DMS53 (cell line): Measurements from ENCODE around the gene CDK13.
"Not testable (repeated sequence)": the region's sequence is repeated elsewhere in the genome, so short reads cannot be mapped to it uniquely, and the experiment has no call there.

ENCODE experiments used
- DNase-seq: peaks from one replicate; lab custom pipeline; 2025; lab: John Stamatoyannopoulos, UW

CDK13 gene

GRCh38 chr7:39949971-39950472 is at the start of gene CDK13:
Gene CDK13, plus strand, starts transcription at chr7:39950256. Its CDS starts 386 bp downstream, at chr7:39950642.
- peak; percentile 91 for DNase-seq

- no peak for DNase-seq
These were observed 46.0 kb upstream of the CDK13 start for GRCh38 chr7:39904077-39904486.

DNA sequence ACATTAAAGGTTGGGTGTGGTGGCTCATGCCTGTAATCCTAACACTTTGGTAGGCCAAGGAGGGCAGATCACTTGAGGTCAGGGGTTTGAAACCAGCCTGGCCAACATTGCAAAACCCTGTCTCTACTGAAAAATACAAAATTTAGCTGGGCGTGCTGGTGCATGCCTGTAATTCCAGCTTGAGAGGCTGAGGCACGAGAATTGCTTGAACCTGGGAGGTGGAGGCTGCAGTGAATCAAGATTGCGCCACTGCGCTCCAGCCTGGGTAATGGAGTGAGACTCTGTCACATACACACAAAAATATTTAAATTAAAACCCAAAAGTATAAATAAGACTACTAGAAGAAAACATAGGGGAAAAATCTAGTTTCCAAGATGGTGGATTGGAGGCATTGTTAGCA is 41.9 kb upstream of the CDK13 start:
- DNase-seq, result no peak

- no peak for DNase-seq
These were observed 41.1 kb upstream of the CDK13 start for GRCh38 chr7:39908973-39909372.

DNA sequence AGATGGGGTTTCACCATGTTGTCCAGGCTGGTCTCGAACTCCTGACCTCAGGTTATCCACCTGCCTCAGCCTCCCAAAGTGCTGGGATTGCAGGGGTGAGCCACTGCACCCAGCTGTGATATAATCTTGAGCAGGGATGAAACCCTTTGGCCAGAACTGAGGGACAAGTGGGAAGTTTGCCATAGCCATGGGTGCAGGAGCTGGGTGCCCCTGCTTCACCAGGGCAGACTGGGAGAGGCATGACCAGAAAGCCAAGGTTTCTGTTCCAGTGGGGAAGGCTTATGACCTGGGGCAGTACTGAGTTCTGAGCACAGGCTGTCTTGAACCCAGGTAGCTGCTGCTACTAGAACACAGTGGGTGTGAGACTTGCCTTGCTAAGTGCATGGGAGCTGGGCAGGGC is 40.5 kb upstream of the CDK13 start:
- no peak for DNase-seq

DNA sequence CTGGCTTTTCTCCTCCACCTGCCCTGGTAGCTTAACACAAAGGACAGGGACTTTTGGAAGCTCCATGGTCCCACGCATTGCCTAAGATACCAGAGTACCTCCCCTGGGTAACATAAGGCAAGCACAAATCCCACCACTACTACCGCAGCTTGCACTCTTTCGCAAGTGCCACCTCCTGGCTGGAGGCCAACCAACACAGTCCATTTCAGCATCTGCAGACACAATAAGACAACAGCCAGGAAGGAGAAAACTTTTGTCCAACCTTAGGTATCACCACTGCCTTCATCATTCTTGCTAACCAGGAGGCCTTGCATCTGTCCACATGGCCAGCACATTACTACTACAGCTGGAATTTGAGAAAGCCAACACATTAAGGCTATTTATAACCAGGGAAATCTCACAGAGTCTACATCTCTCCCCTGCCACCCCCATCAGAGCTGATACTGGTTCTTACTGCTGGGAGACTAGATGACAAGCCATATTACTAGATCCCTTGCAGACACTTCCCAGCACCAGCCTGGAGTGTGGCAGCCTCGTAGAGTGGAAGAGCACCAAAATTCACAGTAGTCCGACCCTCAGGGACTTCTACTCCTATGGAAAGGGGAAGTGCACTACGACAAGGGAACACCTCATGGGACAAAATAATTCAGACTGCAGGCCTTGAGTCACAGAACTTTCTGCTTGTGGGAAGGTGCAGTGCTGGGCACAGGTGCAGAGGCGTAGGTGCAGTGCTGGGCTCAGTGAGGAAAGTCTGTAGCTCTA is 39.8 kb upstream of the CDK13 start:
- DNase-seq, result no peak

DNA sequence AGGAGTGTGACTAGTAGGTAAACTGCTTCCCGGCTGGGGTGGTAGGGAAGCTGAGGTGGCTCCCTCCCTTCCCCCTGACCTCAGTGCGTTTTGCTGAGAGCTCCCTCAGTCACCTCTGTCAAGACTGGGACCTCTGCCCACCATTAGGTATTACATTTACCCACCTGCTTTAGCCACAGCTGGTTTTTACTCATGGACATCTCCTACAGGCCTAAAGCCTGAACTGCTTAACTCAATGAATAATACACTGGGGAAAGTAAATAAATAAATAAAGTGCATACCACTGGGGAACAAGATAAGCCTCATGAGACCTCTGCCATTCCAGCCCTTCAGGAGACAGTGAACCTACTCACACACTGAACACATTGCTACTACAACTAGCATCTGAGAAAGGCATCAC is 38.9 kb upstream of the CDK13 start:
- DNase-seq, result no peak

- not testable (repeated sequence) for DNase-seq
These were observed 34.2 kb upstream of the CDK13 start for GRCh38 chr7:39915847-39916246.

GRCh38 chr7:39919646-39920045 is 30.4 kb upstream of the CDK13 start:
- DNase-seq, result no peak

DNA sequence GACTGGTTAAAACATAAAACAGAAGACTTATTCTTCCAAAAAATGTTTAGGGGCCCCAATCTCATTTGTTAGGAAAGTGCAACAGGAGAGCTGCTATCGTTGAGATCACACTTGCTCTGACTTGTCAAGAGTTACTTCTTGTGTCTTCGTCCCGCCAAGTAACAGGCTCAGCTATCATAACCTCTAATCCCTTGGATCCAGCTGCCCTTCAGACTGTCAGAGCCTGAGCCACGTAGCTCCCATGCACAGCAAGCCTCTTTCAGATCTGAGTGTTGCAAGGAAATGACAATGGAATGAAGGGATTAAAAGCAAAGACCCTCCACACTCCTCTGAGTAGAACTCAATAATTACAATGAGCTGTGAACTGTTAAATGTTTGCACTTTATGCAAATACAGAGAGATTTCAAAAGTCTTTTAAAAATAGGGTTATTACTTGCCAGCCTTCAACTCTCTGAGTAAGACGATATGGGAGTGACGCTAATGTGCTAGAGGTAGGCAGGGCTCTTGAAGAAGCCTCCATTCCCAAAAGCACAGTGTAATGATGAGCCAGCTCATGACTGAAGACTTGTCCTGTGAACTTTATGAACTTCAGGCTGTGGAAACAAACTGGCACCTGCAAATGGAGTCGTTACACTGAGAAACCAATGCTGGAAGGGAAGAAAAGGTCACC is 28.4 kb upstream of the CDK13 start:
- no peak for DNase-seq

- no peak for DNase-seq
These were observed 27.5 kb upstream of the CDK13 start for GRCh38 chr7:39922580-39922979.

DNA sequence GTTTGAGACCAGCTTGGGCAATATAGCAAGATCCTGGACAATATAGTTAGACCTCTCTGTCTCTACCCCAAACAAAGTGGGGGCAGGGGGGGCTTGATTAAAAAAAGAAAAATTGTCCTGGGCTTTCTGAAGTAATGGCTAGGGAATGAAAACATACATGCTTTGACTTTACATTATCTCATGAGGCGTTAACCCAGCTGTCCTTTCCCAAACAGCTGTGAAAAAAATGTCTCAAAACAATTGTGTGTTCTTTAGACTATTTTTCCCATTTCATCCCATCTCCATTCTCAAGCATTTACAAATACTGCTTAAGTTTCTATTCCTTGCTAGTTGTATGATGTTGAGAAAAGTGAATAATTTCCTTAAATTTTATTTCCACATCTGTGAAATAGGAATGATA is 27.0 kb upstream of the CDK13 start:
- DNase-seq, result no peak

DNA sequence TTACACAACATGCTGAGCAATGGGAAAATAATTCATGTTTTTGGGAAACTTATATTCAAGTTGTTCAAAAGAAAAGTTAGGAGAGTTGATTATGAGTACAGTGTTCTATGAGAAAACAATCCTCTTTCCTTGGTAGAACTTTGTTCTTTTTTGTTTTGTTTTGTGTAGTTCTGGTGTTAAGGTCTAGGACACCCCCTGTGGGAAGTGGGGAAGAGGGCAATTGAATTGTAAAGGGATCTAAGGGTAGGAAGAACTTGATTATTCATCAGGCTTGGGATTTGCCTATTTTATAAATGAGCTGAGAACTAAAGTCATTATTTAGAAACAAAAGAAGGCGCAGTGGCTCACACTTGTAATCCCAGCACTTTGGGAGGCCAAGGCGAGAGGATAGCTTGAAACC is 25.9 kb upstream of the CDK13 start:
- DNase-seq, result no peak

- DNase-seq, result no peak
These were observed 23.9 kb upstream of the CDK13 start for GRCh38 chr7:39926111-39926510.

DNA sequence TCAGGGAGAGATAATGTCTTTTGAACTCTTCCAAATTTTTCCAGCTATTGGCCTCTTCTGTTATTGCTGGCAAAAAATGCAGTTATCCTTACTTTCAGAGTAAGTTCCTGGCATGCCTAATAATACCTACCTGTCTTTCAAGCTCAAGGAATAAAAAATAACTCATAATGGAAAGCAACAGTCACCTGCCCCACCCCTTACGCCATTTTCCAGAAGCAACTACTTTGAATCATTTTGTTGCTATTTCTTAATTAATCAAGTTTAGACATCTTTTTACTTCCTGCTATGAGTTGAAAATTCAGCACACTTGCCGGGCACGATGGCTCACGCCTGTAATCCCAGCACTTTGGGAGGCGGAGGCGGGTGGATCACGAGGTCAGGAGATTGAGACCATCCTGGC is 23.0 kb upstream of the CDK13 start:
- DNase-seq, result no peak

GRCh38 chr7:39934132-39934531 is 15.9 kb upstream of the CDK13 start:
- DNase-seq, result no peak

DNA sequence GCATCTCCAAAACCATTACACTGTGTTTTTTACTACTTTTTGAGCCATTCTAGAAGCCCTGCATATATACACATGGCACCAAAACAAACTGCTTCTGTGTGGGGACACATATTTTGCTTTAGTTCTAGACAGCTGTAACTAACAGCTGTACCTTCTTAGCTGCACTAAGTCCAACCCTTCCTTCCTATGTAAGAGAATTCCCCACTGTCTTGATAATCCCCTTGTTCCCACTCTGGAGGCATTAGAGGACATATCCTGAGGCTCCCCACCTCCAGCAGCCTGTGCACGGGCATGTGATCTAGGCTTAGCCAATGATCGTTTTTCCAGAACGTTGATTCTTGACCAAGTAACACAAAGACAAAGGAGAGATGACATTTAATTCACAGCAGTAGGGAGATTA is 13.3 kb upstream of the CDK13 start:
- no peak for DNase-seq

GRCh38 chr7:39937366-39938153 is 12.5 kb upstream of the CDK13 start:
- no peak for DNase-seq

DNA sequence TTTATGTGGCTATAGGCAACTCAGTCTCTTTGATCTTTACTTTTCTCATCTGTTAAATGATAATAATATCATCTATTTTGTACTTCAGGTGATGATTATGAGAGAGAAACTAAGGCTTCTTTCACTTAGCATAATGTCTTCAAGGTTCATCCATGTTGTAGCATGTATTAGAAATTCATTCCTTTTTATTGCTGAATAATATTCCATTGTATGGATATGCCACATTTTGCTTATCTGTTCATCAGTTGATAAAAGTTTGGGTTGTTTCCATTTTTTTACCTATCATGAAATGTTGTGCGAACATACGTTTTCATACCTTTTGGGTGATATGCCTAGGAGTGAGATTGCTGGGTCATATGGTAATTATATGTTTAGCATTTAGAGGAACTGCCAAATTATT is 7.2 kb upstream of the CDK13 start:
- no peak for DNase-seq

DNA sequence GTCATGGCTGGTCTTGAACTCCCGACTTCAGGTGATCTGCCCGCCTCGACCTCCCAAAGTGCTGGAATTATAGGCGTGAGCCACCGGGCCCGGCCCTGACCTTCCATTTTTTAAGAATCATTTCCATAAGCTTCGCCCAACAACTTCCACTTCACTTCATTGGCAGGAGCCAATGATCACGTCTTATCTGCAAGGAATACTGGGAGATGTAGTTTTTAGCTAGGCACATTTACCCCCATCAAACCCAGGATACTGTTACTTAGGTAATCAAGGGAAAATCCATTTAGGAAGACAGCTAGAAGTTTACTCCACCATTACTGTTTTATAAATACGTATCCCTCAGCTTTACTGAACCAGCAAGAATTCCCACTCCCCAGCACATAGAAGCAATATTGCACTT is 3.4 kb upstream of the CDK13 start:
- DNase-seq, result no peak

- DNase-seq, result peak; percentile 52
These were observed 1.6 kb upstream of the CDK13 start for GRCh38 chr7:39948375-39948955.
